Activated naive CD4-positive, alpha-beta T cell (primary cell): ENCODE results near the gene AURKA.
"Not testable (repeated sequence)": the region's sequence is repeated elsewhere in the genome, so short reads cannot be mapped to it uniquely, and the experiment has no call there.

ENCODE experiments used
- DNase-seq, 4 experiments: peaks; one replicate each; lab custom pipeline; 2025; lab: John Stamatoyannopoulos, UW

Gene AURKA

DNA sequence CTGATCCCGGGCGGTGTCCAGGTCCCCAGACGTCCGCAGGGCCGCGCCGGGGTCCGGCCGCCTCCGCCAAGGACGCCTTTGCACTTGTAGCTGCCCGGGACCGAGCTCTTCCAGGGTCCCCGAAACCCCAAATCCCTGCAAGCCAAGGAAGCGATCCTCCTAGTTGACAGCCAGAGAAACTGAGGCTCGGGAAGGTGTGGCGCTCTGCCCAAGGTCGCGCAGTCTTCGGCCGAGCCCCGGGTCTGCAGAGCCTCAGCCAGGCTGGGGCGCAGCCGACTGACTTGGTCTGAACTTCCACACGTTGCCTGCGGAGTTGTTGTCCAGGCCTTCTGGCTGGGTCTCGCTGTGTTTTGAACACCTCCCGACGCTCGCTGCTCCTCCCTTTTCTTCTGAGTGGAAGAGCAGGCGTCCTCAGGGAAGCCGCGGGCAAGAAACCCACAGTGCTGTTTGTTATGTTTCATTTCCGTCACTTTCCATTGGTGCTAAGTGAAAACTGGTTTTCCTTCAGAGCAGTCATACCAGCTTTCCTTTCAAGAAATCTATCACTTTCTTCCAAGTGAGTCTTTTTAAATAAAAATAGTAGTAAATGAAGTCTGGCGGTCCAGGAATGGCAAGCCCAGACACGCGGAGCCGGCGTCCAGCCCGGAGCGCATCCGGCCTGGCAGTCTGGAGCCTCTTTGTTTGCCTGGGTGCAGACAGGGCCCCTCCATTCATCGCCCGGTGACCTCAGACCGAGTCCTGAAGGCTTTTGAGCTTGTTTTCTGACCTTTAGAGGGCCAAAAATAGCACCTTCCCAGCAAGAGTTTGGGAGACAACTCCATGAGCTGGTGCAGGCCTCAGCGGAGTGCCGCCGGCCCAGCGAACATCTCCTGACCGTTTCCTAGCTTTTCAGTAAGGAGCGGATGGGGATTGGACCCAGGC is 32.5 kb downstream of the AURKA start:
- no peak for DNase-seq

DNA sequence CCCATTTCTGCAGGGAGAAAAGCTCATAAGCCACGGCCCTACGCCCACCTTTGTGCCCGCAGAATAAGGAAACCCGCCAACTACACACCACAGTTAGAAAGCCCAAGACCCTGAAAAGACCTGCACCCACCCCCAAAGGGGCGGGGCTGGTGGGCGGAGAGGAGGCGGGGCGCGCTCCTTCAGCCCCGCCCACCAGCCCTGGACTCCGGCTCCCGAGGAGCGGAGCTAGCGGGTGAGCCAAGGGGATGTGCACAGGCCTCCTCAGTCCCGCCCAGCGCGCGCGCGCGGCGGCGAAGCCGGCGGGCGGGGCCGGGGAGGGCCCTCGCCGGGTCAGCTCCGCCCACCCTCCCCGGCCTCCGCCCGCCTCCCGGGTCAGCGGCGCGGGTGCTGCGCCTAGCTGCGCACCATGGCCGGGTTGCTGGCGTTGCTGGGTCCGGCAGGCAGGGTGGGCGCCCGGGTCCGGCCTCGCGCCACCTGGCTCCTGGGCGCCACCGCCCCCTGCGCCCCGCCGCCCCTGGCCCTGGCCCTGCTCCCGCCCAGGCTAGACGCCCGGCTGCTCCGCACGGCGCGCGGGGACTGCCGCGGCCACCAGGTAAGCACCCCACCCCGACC is 33.3 kb downstream of the AURKA start, which contains the start of gene FAM210B:
FAM210B (plus strand) TSS at position 375 of the 612 bp plus-strand sequence; CDS start at position 407, 32 bp downstream.
- DNase-seq: peak; percentile 34 to 76 (median 59)

DNA sequence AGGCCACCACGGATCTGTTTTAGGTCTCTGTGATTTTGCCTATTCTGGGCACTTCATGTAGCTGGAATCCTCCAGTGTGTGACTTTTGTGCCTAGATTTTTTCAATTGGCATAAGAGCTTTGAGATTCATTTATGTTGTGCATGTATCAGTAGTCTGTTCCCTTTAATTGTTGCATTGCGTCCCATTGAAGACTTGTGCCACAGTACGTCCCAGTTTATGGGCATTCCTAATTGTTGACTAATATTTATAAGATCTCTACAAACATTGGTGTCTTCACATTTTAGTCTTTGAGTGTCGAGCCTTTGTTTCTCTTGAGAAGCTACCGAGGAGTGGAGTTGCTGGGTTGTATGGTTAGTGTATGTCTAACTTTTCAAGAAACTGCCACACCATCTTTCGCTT is 33.9 kb downstream of the AURKA start:
- DNase-seq: no peak

DNA sequence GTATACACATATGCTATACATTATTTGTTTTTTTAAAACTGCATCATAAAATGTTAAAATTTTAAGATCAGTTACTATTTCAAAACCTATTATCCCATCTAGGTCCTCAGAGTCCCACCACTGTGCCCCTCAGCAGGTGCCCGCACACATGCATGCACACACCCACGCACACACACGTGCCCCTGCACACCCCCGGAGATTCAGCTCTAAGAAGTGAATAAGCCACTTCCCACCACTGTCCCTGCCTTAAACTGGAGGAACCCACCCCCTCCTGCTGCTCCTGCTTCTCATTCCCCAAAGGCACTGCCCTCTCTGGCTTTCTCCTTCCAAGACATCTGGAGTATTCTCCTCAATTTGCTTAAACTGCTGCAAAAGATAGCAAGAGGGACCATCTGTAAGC is 38.7 kb downstream of the AURKA start:
- DNase-seq: no peak

DNA sequence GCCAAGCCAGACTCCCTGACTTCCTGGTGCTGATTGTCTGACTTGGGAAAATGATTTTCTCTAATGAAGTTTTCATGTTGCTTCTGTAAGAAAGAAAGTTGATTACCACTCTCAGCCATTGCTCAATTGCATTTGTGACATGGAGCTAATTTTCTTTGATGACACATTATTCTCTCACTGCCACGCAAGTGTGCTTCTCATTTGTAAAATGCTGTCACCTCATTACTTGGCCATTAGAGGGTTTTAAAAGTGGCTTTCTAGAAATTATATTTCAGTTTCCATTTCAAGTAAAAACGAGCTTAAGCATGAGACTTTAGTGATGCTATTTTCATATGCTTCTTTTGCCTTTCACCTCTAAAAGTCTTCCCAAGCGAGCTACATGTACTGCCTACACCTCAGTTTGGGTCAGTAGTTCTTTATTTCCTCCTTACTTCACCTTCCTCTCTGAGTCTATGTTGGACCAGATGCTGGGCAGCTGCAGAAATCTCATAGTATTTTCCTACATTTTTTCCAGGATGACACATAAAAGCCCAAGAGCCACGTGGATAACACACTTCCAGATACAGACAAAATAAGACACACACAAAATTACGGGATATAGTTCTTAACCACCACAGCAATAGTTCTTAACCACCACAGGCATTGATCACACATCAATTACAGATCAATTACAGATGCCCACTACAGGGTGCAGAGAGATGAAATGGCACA is 39.5 kb downstream of the AURKA start:
- no peak for DNase-seq

DNA sequence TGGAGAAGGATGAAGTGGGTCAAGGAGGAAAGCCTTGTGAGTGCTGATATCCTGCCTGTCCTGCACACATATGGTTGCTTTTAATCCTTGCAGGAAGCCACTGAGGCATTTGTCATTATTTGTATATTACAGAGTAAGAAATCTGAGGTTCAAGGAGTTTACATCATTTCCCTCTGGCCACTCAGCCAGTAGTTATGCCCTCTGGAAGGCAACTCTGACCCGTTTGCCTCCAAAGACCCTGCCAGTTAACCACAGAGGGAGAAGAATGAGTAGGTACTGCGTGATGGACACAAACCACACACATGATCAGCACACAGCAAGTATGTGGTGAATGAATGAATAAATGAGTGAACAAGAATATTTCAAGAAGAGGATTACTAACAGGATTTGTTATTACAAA is 41.2 kb downstream of the AURKA start:
- DNase-seq: no peak

DNA sequence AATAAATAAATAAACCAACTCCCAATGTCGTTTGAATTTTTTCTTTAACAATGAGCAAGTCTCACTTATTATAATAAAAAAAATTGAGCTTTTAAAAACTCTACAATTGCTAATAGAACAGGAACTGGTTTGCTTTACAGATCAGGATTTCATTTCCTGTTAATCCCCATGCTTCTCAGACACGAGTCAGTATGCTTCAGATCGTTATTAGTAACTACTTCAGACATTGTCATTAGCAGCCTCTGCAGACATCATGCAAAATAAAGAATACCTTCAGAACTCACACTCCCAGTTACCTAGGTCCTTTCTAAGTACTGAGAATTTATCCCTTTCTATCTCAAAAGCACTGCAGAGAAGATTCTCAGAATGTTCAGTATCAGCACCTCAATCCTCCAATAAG is 43.3 kb downstream of the AURKA start:
- no peak for DNase-seq

DNA sequence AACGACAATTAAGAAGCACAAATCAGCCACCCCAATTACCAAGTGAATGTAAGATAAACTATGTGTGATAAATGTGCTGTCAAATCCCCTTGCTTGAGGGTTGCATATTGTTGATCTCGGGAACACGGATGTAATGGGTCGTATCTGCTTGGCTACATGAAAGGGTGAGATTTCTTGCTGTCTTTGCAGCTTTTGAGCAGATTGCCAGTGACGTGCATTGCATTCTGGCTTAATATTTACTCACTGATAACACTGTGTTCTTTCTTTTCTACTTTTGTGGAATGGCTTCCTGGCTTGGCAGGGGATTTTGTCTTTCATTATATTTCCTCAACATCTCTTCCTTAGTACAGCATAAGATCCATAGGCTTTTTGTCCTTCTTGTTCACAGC is 43.7 kb downstream of the AURKA start:
- no peak for DNase-seq

DNA sequence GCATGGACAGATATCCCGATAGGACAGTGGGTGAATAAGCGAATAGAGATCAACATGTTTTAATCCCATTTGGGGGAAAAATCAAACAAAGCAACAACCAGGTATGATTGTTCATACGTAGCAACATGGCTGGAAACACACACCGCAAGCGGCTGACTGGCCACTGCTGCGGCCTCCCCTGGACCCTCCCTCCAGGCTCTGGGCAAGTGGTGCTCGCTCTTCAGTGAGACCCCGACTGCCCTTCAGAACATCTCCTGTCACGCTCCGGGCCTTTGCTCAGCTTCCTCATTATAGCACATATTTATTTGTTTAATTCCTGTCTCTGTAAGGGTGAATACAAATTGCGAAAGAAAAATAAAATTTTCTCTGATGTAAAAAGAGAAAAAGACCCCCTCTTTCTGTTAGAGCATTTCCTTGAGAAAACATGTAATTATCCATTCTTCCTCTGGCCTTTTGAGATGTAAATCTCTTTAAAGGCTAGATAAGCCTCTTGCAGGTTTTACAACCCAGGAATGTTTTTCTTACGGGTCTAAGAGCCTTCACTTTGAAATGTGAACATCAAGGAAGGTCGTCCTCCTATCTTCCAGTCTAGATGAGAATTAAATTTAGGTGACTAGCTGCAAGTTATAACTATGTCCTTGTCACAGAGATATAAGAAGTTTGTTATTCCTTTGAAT is 44.2 kb downstream of the AURKA start:
- DNase-seq: no peak

DNA sequence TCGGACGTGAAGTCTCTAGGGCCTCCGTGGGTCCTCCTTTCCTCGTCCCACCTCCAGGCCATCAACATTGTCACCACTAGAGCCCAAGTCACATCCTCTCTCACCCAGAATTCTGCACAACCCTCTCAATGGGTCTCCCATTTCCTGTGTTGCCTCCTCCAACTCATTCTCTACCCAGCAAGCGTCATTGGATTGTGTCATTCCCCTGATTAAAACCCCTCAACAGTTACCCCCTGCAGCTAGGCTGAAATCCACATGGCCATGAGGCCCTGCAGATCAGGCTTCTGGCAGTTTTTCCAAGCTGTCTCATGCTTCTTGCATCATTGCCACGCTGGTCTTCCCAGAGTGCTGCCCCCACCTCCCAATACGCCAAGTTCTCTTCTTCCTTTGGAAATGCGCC is 46.1 kb downstream of the AURKA start:
- no peak for DNase-seq

DNA sequence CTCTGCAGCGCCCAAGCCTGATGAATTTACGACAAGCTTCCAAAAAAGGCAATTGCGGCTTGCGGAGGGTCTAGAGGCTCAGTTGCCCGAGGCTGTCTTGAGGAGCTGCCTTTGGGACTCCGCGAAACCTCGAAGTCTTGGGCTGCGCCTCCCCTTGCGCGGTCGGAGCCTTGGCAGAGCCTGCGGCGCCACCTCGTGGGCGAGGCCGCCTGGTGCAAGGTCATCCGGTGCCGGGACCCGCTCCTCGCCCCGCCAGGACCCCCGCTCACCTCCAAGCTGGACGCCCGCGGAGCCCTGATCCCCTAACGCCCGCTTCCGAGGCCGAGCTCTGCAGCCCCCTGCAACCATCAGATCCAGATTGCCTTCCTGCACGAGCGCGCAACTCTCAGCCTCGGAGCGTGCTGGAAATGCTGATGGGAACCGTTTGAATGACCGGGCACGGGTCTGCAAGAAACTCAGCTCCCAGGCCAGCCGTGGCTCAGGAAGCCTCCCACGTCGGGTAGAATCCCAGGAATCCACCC is 48.1 kb downstream of the AURKA start:
- DNase-seq: peak in 1 of 4 experiments; percentile 17

DNA sequence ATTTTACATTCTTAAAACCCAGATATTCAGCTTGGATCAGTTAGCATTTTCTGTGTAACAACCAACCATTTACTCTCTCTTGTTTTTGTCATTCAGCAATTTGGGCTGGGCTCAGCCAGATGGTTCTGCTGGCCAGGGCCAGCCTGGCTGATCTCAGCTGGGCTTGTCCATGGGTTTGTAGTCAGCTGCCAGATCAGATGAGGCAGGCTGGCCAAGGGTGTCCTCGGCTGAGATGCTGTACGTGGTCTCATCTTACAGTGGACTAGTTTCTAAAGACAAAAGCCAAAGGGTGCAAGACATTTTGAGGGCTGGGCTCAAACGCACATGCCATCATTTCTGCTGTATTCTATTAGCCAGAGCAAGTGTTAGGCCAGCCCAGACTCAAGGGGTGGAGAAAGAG is 49.2 kb downstream of the AURKA start:
- DNase-seq: no peak

DNA sequence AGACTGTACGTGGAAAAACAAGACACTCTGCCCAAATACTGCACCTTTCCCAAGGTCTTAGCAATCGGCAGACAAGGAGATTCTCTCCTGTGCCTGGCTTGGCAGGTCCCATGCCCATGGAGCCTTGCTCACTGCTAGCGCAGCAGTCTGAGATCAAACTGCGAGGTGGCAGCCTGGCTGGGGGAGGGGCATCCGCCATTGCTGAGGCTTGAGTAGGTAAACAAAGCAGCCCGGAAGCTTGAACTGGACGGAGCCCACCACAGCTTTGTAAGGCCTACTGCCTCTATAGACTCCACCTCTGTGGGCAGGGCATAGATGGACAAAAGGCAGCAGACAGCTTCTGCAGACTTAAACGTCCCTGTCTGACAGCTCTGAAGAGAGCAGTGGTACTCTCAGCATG is 55.3 kb downstream of the AURKA start:
- not testable (repeated sequence) for DNase-seq

DNA sequence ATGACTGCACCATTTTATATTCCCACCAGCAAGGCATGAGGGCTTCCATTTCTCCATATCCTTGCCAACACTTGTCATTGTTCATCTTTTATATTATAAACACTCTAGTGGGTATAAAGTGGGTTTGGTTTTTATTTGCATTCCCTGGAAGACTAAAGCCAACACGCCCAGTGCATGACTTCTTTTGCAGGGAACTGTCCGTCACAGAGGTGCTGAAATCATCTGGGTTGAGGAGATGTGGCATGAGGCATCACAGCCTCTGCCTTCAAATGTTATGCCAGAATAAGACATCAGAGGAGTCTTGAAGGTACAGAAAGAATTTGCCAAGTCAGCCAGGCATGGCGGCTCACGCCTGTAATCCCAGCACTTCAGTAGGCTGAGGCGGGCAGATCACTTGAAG is 63.2 kb downstream of the AURKA start:
- DNase-seq: no peak

DNA sequence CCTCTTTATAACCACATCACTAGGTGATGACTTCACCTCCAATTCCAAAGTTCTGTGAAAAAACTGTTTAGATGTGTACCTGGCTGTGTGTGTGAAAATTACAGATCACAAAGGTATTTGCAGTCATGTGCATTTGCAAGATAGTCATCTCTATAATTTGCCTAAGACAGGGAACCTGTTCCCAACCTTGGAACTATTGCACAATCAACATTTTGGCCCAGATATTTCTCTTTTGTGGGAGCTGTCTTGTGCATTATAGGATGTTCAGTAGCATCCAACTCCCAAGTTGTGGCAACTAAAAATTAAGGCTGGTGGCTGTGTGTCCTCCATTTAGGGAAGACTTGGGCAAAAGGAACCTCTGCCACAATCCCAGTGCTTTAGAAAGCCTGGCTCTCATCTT is 67.2 kb downstream of the AURKA start:
- no peak for DNase-seq

DNA sequence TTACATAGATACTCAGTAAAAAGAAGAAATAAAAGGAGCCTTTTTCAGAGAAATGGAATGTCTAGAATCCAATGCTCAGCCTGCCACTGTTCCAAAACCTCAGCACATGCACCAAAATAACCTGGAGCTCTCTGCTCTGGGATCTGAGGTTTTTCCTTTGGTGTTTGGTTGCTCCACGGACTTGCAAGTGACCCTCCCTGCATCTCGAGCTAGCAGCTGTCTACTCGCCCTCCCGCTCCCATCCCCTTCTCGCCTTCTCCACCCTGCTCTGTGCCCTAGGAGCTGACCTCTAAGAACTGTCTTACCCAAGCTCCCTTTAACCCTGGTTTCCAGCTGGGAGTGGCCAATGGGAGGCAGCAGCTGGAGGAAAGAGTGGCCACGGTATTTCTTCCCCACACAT is 68.4 kb downstream of the AURKA start:
- no peak for DNase-seq

DNA sequence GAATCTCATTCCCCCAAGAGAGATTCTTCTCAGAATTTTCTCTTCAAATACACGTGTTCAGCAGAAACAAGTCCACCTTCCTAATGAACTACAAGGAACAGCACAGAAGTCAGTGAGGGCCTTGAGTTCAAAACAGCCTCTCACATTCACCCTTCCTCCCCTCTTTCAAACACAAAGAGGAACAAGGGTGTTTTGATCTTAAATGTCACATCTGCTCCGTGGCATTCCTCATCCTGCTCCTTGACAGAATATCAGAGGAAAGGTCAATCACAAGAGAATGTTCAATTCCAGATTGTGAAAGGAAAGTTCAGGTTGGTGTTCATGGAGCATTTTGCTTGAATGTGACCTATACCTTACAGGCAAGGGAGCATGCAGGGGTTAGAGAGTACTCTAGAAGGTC is 68.8 kb downstream of the AURKA start:
- no peak for DNase-seq

DNA sequence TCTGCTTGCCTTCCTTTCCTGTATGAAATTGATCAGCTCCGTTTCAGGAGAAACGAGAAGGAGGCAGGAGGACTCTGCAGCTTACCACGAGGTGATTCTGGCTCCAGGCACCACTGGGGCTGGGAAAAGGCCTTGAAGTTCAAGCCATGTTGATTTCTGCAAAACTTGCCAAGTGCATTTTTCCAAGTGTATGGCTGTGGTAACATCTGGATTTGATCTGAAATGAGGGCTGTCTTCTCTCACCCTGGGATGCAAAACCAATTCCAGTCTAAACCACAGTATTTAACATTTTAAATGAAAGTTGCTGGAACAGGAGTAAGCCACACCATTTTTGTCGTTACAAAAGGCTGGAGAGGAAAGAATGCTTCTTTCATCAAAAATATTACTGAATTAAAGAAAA is 69.3 kb downstream of the AURKA start:
- no peak for DNase-seq
